GM18868 (cell line): ENCODE results near the gene DLL4.

ENCODE experiments used
- ATAC-seq: cut with Tn5 transposase; IDR thresholded peaks from one replicate; pipeline ENCODE4 v1.9.1; 2021; ENCODE audit warnings: mild to moderate bottlenecking, moderate library complexity; ENCODE audit not compliant: unreplicated experiment

Gene DLL4

GRCh38 chr15:40925863-40926658 is 3.1 kb upstream of the DLL4 start:
- ATAC-seq = no peak

GRCh38 chr15:40926659-40927494 is 2.3 kb upstream of the DLL4 start:
- no peak for ATAC-seq

GRCh38 chr15:40927495-40927872 is 1.7 kb upstream of the DLL4 start:
- no peak for ATAC-seq

GRCh38 chr15:40927873-40928806 is 1.0 kb upstream of the DLL4 start:
- ATAC-seq = no peak

- no peak for ATAC-seq
Measured at GRCh38 chr15:40929660-40930429, 705 bp downstream of the DLL4 start.

GRCh38 chr15:40930430-40931299 is 1.5 kb downstream of the DLL4 start:
- ATAC-seq = no peak

- ATAC-seq = no peak
Measured at GRCh38 chr15:40931300-40932142, 2.4 kb downstream of the DLL4 start.

- no peak for ATAC-seq
Measured at GRCh38 chr15:40932156-40932555, 3.0 kb downstream of the DLL4 start.

GRCh38 chr15:40932649-40933516 is 3.7 kb downstream of the DLL4 start:
- no peak for ATAC-seq

- ATAC-seq = no peak
Measured at GRCh38 chr15:40933517-40933902, 4.4 kb downstream of the DLL4 start.

GRCh38 chr15:40934457-40934856 is 5.3 kb downstream of the DLL4 start:
- no peak for ATAC-seq

- no peak for ATAC-seq
Measured at GRCh38 chr15:40936234-40936708, 7.1 kb downstream of the DLL4 start.

- ATAC-seq = no peak
Measured at GRCh38 chr15:40936709-40937666, 7.8 kb downstream of the DLL4 start.

GRCh38 chr15:40937762-40938535 is 8.8 kb downstream of the DLL4 start:
- ATAC-seq = no peak

- ATAC-seq = no peak
Measured at GRCh38 chr15:40938536-40938870, 9.4 kb downstream of the DLL4 start.
